Fibroblast of upper back skin (primary cell): ENCODE results near the gene TMEM235.
"Not testable (repeated sequence)": the region's sequence is repeated elsewhere in the genome, so short reads cannot be mapped to it uniquely, and the experiment has no call there.

Experiments
- DNase-seq: peaks from one replicate; pipeline ENCODE4 v3.0.0-alpha.2; 2013

TMEM235 gene

GRCh38 chr17:78219396-78220150 lies 11.9 kb upstream of the TMEM235 start:
- no peak for DNase-seq

- DNase-seq = no peak
These were observed 8.4 kb upstream of the TMEM235 start for GRCh38 chr17:78223061-78223460.

- DNase-seq = no peak
These were observed 7.7 kb upstream of the TMEM235 start for GRCh38 chr17:78223765-78224164.

GRCh38 chr17:78224231-78225087 lies 7.0 kb upstream of the TMEM235 start:
- DNase-seq = no peak

GRCh38 chr17:78225088-78225865 lies 6.2 kb upstream of the TMEM235 start:
- no peak for DNase-seq

- no peak for DNase-seq
These were observed 5.2 kb upstream of the TMEM235 start for GRCh38 chr17:78226055-78226758.

GRCh38 chr17:78226759-78227454 lies 4.5 kb upstream of the TMEM235 start:
- no peak for DNase-seq

- no peak for DNase-seq
These were observed 3.9 kb upstream of the TMEM235 start for GRCh38 chr17:78227455-78227916.

- DNase-seq = no peak
These were observed 3.3 kb upstream of the TMEM235 start for GRCh38 chr17:78228176-78228575.

GRCh38 chr17:78230252-78230962 lies 1.0 kb upstream of the TMEM235 start:
- DNase-seq = no peak

- no peak for DNase-seq
These were observed 794 bp downstream of the TMEM235 start for GRCh38 chr17:78231991-78232858.

- no peak for DNase-seq
These were observed 1.4 kb downstream of the TMEM235 start for GRCh38 chr17:78232859-78233173.

- no peak for DNase-seq
These were observed 2.2 kb downstream of the TMEM235 start for GRCh38 chr17:78233678-78234077.

- DNase-seq = no peak
These were observed 2.9 kb downstream of the TMEM235 start for GRCh38 chr17:78234261-78234865.

GRCh38 chr17:78235022-78235421 lies 3.6 kb downstream of the TMEM235 start:
- not testable (repeated sequence) for DNase-seq

GRCh38 chr17:78235885-78236284 lies 4.5 kb downstream of the TMEM235 start:
- DNase-seq = no peak

- no peak for DNase-seq
These were observed 5.1 kb downstream of the TMEM235 start for GRCh38 chr17:78236362-78237127.

- no peak for DNase-seq
These were observed 6.1 kb downstream of the TMEM235 start for GRCh38 chr17:78237401-78238012.
